ENCODE data around the gene MVD.

Gene MVD

GRCh38 chr16:88605186-88606147 lies 57.4 kb downstream of the MVD start:
- no peak for DNase-seq (ENCODE audit: low spot score)

GRCh38 chr16:88602091-88602490 lies 60.8 kb downstream of the MVD start:
- DNase-seq (ENCODE audit: low spot score), result no peak

Measured in COLO829 (cell line).